Head of caudate nucleus (tissue), 42 donors: ENCODE measurements around the gene THTPA.
A peak's percentile ranks its signal among the peaks of the same experiment; 100 is the strongest.

Source experiments
- DNase-seq, 42 donors: peaks; one replicate each; pipeline versions ENCODE4 v3.0.0 to v3.0.0-alpha.2; 2020 to 2021; ENCODE audit warnings: mixed read lengths in 7 of 42
- intact Hi-C: fragments of 100-400 bp; cut with DNase I; formaldehyde crosslinking; loops from one replicate; pipeline ENCODE4 v1.15.0; 2022

The THTPA gene

GRCh38 chr14:23546450-23547035, 9.5 kb upstream of the THTPA start:
- no peak for DNase-seq

GRCh38 chr14:23547924-23548323, 8.1 kb upstream of the THTPA start:
- intact Hi-C loops: no loop called here
- no peak for DNase-seq

More at GRCh38 chr14:23546450-23547035, 9.5 kb upstream of the THTPA start:
- intact Hi-C loops: no loop called here

DNA sequence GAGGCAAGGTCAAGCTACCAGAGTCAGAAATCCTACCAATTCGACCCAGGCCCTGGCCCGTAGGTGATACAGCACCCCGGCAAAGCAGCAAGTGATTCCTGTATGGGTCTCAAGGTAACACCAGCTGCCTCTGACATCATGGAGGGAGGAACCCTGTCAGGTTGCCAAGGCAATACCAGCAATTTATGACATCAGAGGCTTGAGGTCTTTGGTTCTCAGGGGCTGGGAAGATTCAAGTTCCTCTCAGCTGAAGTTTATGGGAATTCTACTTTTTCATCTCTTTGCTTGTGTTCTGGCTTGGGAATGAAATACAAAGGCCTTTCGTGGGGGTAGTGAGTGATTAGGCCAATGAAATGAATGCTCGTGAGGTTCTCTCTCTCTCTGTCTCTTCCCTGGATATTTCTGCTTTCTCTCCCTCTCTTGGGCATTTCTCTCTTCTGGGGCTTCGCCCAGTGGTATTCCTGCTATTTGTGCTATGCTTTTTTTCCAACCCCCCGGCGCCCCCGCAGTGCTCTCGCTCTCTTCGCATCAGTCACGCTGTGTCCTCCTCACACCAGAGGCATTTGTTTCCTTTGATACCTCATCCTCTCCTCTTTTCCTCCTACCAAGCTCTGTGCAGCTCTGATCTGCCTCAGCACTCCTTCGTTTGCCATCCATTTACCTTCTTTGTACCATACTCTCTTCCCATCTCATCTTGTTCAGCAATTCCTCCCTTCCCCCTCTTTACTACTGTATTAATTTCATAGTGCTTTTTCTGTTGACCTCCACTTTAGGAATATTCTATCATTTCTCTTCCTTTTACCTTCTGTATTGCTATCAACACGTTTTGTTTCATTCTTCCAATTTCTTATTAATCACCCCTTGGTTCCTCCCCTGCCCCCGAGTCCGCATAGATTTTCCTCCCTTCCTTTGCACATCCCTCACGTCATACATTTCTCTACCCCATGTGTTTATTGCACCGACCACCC, 7.4 kb upstream of the THTPA start:
- intact Hi-C loops: no loop called here

GRCh38 chr14:23550131-23550811, 5.8 kb upstream of the THTPA start:
- DNase-seq: no peak
- intact Hi-C loops: loop anchor here (10.0 kb wide), 1 partner anchor 225 kb away; the partner anchor contains the start of gene PABPN1

More for the DNA sequence above, 7.4 kb upstream of the THTPA start:
- DNase-seq: no peak

- intact Hi-C loops: loop anchor here (10.0 kb wide), 1 partner anchor 226 kb away; the partner anchor contains the start of gene PABPN1
- peak in 17 of 42 donors; percentile 23 to 69 (median 47) for DNase-seq
These were observed 5.2 kb upstream of the THTPA start for GRCh38 chr14:23550812-23551265.

DNA sequence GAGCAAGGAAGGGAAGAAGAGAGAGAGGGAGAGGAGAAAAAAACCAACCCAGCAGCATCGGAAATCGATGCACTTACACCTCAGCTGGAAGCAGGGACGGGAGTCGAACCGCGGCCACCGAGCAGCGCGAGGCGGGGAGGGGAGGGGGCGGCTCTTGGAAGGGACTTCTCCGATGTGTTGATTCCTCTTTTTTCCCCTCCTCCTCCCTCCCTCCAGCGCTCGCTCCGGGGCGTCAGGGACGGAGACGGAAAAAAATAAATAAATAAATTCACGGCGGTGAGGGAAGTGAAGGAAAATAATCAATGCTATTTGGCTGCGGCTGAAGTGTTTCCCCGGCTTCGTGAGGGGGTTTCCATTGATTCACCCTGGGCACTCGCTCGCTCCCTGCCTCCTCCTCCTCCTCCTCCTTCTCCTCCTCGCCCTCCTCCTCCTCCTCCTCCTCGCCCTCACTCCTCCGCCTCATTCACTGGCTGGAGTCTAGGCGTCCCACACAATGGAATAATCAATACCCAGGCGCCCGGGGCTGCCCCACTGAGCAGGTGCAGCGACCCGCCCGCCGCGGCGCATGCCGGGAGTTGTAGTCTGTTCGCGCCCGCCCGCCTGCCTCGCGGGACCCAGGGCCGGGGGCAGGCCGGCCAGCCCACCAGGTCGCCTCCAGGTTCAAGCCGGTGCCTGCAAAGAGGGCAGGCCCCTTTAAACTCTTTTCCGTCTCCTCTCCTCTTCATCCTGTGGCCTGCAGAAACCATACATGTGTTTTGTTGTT, 4.6 kb upstream of the THTPA start, which contains the start of gene ZFHX2:
TSS of gene ZFHX2 (minus strand) at position 500 of the 763 bp plus-strand sequence. CDS start 16,440 bp downstream, outside the sequence.
- intact Hi-C loops: loop anchor here (10.0 kb wide), 1 partner anchor 227 kb away; the partner anchor contains the start of gene PABPN1
- DNase-seq: peak; percentile 78 to 97 (median 93)

GRCh38 chr14:23555533-23555881, 564 bp upstream of the THTPA start:
- no peak for DNase-seq
- intact Hi-C loops: loop anchor here (10.0 kb wide), 1 partner anchor 231 kb away; the partner anchor contains the start of gene PABPN1

DNA sequence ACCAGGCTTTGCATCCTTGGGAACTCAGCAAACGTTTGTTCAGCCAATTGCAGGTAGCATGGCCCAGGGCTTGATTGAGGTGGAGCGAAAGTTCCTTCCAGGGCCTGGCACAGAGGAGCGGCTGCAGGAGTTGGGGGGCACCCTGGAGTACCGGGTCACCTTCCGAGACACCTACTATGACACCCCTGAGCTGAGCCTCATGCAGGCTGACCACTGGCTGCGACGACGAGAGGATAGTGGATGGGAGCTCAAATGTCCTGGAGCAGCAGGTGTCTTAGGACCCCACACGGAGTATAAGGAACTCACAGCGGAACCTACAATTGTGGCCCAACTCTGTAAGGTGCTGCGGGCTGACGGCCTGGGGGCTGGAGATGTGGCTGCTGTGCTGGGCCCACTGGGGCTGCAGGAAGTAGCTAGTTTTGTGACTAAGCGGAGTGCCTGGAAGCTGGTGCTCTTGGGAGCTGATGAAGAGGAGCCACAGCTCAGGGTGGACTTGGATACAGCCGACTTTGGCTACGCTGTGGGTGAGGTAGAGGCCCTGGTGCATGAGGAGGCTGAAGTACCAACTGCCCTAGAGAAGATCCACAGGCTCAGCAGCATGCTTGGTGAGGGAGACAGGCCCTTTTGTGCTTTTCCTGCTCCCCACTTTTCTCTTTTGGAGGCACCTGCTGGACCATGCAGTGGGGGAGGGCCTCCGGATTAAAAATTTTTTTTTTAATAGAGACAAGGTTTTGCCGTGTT, 799 bp downstream of the THTPA start:
- peak in 1 of 42 donors; percentile 8 for DNase-seq
- intact Hi-C loops: loop anchor here (10.0 kb wide), 1 partner anchor 232 kb away; the partner anchor contains the start of gene PABPN1

DNA sequence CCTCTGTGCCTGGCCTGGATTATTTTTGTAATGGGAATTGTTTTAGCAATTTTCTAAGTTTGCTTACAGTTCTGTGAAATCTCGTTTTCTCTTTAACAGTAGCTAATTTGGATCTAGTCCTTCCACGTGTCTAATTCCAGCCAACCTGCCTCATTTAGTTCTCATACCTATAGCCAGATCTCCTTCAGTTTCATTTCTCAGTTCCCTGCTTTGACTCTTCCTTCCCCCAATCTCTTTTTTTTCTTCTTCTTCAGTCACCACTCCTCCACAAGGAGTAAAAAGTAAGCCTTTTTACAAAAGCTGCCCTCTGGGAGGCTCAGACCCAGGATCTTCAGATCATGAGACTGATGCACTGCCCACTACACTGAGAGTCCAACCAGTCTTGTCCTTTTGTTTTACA, 1.4 kb downstream of the THTPA start:
- DNase-seq: no peak
- intact Hi-C loops: loop anchor here (10.0 kb wide), 1 partner anchor 233 kb away; the partner anchor contains the start of gene PABPN1

DNA sequence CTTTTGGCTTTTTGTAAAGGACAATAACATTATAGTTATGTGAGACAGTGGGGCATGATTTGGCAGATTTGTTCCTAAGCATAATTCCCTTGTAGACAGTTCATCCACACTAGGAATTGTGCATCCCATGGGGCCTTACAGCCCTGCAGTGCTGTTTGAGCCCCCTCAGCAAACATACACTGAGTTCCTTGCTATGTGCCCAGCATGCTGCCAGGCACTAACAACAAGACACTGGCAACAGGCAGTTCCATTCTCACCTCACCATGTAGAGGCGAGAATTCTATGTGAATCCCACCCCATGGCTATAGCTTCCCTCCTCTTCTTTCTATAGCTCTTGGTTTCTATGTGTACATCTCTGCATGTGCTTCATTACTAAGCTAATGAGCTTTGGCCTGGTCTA, 1.9 kb downstream of the THTPA start:
- no peak for DNase-seq
- intact Hi-C loops: loop anchor here (10.0 kb wide), 1 partner anchor 233 kb away; the partner anchor contains the start of gene PABPN1

DNA sequence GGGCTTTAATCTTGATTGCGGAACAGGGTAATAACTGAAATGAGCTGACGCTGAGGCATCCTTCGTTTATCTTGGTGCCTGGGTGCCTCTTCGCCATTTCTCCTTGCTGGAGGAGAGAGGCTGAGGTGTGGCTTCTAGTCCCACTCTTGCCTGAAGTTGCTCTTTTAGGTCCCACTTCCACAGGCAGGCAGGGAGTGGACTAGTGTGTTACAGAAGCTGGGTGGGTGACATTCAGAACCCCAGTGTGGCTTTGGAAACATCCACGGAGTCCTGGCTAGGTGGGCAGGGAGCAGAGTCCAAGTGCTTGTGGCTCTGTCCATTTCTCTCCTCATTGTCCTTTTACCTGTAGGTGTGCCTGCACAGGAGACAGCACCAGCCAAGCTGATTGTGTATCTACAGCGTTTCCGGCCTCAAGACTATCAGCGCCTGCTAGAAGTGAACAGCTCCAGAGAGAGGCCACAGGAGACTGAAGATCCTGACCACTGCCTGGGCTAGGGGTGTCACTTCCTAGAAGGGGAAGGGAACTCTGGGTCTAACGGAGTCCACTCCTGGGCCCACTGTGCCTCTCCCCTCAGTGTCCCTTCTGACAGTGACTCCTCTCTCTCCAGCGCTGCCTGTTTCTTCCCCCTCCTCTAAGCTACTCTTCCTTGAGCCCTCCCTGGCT, 2.4 kb downstream of the THTPA start:
- DNase-seq: no peak
- intact Hi-C loops: loop anchor here (10.0 kb wide), 1 partner anchor 234 kb away; the partner anchor contains the start of gene PABPN1

DNA sequence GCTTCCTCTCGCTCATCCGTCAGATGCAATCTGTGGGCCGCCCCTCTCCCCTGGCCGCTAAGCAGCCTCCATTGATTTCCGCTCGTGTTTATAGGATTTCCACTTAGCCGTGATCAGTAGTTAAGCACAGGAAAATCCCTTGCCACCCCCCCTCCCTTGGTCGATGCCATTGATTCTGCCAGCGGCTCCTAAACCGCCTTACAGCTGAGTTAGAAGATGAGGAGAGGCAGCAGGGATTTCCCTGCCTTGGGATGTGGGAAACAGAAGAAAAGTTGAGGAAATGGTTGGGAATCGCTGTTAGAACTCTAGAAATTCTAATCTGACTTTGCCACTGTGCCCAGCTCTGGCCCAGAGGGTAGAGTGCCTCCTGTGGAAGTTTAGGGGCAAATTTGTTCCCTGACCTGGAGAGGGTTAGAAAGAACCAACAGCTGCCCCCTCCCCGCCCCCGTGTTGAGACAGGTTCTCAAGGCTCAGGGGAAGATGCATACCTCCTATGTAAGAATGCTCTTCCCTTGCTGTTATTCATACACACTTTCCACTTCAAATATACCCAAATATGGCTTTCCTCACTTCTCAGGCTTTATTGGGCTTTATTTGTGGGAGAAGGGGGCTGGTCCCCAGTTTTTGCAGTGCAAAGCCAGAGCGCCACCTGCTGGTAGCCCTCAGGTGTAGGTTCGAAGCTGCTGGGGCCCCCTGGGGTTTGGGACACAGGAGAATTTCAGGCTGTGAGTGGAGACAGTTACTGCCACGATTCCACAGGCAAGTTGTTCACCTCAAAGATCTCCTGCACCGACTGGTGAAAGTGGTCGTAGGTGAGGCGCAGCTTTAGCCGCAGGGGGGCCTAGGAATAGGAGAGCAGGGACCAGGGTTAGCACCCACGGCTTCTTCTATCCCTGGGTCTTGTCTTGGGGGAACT, 3.2 kb downstream of the THTPA start:
- peak in 35 of 42 donors; percentile 47 to 86 (median 71) for DNase-seq
- intact Hi-C loops: loop anchor here (10.0 kb wide), 1 partner anchor 234 kb away; the partner anchor contains the start of gene PABPN1

GRCh38 chr14:23559926-23560520, 4.0 kb downstream of the THTPA start:
- DNase-seq: no peak
- intact Hi-C loops: loop anchor here (10.0 kb wide), 1 partner anchor 235 kb away; the partner anchor contains the start of gene PABPN1

- intact Hi-C loops: no loop called here
- no peak for DNase-seq
These were observed 5.2 kb downstream of the THTPA start for GRCh38 chr14:23561259-23561658.
